Liver (tissue), 9 donors: ENCODE results near the gene CREG2. TPM values are rescaled to one million over a fixed set of nuclear protein-coding genes. Genes with fewer than 3 reads are reported as not detected.

ENCODE experiments used
- DNase-seq: peaks from one replicate; pipeline ENCODE4 v3.0.0-alpha.2; 2017; ENCODE audit warnings: low spot score
- H3K27ac ChIP-seq, 2 donors: one replicate each; pipeline ENCODE4 v1.7.0; 2013; ENCODE audit warnings: inconsistent platforms in 2 of 2, low read length in 2 of 2, control low read depth in 1 of 2, low read depth in 1 of 2, mild to moderate bottlenecking in 1 of 2
- H3K27me3 ChIP-seq, 4 donors: one replicate each; pipeline versions ENCODE4 v1.6.1 to v1.7.0; 2013; ENCODE audit warnings: low read length in 3 of 4, inconsistent platforms in 1 of 4, mild to moderate bottlenecking in 1 of 4, moderate library complexity in 1 of 4; ENCODE audit not compliant: control insufficient read depth in 4 of 4, insufficient read depth in 4 of 4
- H3K36me3 ChIP-seq, 4 donors: one replicate each; pipeline versions ENCODE4 v1.6.1 to v1.7.0; 2013; ENCODE audit warnings: low read length in 3 of 4, mild to moderate bottlenecking in 3 of 4, low read depth in 1 of 4, moderate library complexity in 1 of 4; ENCODE audit not compliant: control insufficient read depth in 4 of 4, insufficient read depth in 3 of 4
- H3K4me1 ChIP-seq, 4 donors: one replicate each; pipeline versions ENCODE4 v1.6.1 to v1.7.0; 2013; ENCODE audit warnings: low read length in 3 of 4, mild to moderate bottlenecking in 3 of 4, moderate library complexity in 1 of 4; ENCODE audit not compliant: control insufficient read depth in 4 of 4, insufficient read depth in 4 of 4
- H3K4me3 ChIP-seq, 3 donors: one replicate each; pipeline versions ENCODE4 v1.6.1 to v1.7.0; 2013; ENCODE audit warnings: low read length in 3 of 3, control low read depth in 1 of 3, low read depth in 1 of 3, mild to moderate bottlenecking in 1 of 3
- H3K9ac ChIP-seq, 2 donors: one replicate each; pipeline ENCODE4 v1.7.0; 2013; ENCODE audit warnings: low read length in 2 of 2, mild to moderate bottlenecking in 2 of 2, moderate library complexity in 2 of 2, control low read depth in 1 of 2, low read depth in 1 of 2
- H3K9me3 ChIP-seq, 4 donors: one replicate each; pipeline versions ENCODE4 v1.6.1 to v1.7.0; 2013; ENCODE audit warnings: low read length in 3 of 4; ENCODE audit not compliant: control insufficient read depth in 4 of 4
- EGR1 ChIP-seq, 2 donors: IDR thresholded peaks; 2 replicates each; pipeline ENCODE4 v1.6.1; 2016 to 2018; ENCODE audit warnings: antibody characterized with exemption in 2 of 2, low read depth in 2 of 2
- FOXA1 ChIP-seq: IDR thresholded peaks from 2 replicates; pipeline ENCODE4 v1.6.1; 2016; ENCODE audit warnings: antibody characterized with exemption
- FOXA2 ChIP-seq: IDR thresholded peaks from 2 replicates; pipeline ENCODE4 v1.6.1; 2016; ENCODE audit warnings: antibody characterized with exemption
- GABPA ChIP-seq, 2 donors: IDR thresholded peaks in 1 of 2; conservative IDR thresholded peaks in 1 of 2; 2 replicates each; pipeline ENCODE4 v1.6.1; 2016; ENCODE audit warnings: antibody characterized with exemption in 2 of 2, mild to moderate bottlenecking in 1 of 2, moderate library complexity in 1 of 2
- HNF4A ChIP-seq, 2 donors: conservative IDR thresholded peaks; 2 replicates each; pipeline ENCODE4 v1.6.1; 2016; ENCODE audit warnings: antibody characterized with exemption in 2 of 2, mild to moderate bottlenecking in 2 of 2
- HNF4G ChIP-seq: IDR thresholded peaks from 2 replicates; pipeline ENCODE4 v1.6.1; 2016; ENCODE audit warnings: antibody characterized with exemption
- JUND ChIP-seq, 2 donors: IDR thresholded peaks; 2 replicates each; pipeline ENCODE4 v1.6.1; 2016; ENCODE audit warnings: antibody characterized with exemption in 2 of 2
- NR2F2 ChIP-seq: IDR thresholded peaks from 2 replicates; pipeline ENCODE4 v1.6.1; 2016; ENCODE audit warnings: antibody characterized with exemption
- RAD21 ChIP-seq, 2 donors: IDR thresholded peaks; 2 replicates each; pipeline ENCODE4 v1.6.1; 2016; ENCODE audit warnings: antibody characterized with exemption in 2 of 2, mild to moderate bottlenecking in 2 of 2
- RXRA ChIP-seq, 2 donors: IDR thresholded peaks; 2 replicates each; pipeline ENCODE4 v1.6.1; 2017 to 2018; ENCODE audit warnings: antibody characterized with exemption in 2 of 2, mild to moderate bottlenecking in 1 of 2
- SP1 ChIP-seq: IDR thresholded peaks from 2 replicates; pipeline ENCODE4 v1.6.1; 2018; ENCODE audit warnings: antibody characterized with exemption, mild to moderate bottlenecking
- TAF1 ChIP-seq: conservative IDR thresholded peaks from 2 replicates; pipeline ENCODE4 v1.6.1; 2016; ENCODE audit warnings: antibody characterized with exemption, mild to moderate bottlenecking
- YY1 ChIP-seq: IDR thresholded peaks from 2 replicates; pipeline ENCODE4 v1.6.1; 2016; ENCODE audit warnings: antibody characterized with exemption, mild to moderate bottlenecking
- WGBS: extraction: QIAGEN DNeasy Blood & Tissue Kit; methylation state at CpG from one replicate; pipeline ENCODE4 v1.1.7; 2013; 5-methylcytosine and 5-hydroxymethylcytosine counted together
- polyA plus RNA-seq, 2 donors: library from polyadenylated mRNA; stranded (reverse) in 1 of 2; unstranded in 1 of 2; fragments of 200-250 nt in 1 of 2; fragments of >200 nt in 1 of 2; fragmentation: Nextera tagmentation in 1 of 2; extraction: Ambion mirVana in 1 of 2; gene quantifications; one replicate each; pipeline versions ENCODE4 v1.2.1 to v1.2.3, GENCODE V29; 2013 to 2015
- total RNA-seq, 2 donors: library from RNA; depleted of rRNA; stranded (reverse); fragments of >200 nt; gene quantifications; one replicate each; pipeline ENCODE4 v1.2.3, GENCODE V29; 2014
- TF ChIP-seq, protein P1 (sequence below): IDR thresholded peaks from 2 replicates; pipeline ENCODE4 v1.6.1; 2016; ENCODE audit warnings: antibody characterized with exemption, mild to moderate bottlenecking
- TF ChIP-seq, protein P2 (sequence below): IDR thresholded peaks from 2 replicates; pipeline ENCODE4 v1.6.1; 2016; ENCODE audit warnings: antibody characterized with exemption
- TF ChIP-seq, protein P3 (sequence below): IDR thresholded peaks from 2 replicates; pipeline ENCODE4 v1.6.1; 2016; ENCODE audit warnings: antibody characterized with exemption
- TF ChIP-seq, protein P4 (sequence below): fragments of 150-350 bp; IDR thresholded peaks from 2 replicates; pipeline ENCODE4 v1.5.1; 2017; ENCODE audit warnings: improper control_type of control experiment, low read depth, low read length; ENCODE audit not compliant: missing input control
- TF ChIP-seq, protein P5 (sequence below): IDR thresholded peaks from 2 replicates; pipeline ENCODE4 v1.6.1; 2016; ENCODE audit warnings: antibody characterized with exemption
- donor health status: healthy.
- donor health status: healthy.
- donor health status: healthy.
- donor health status: healthy.
- donor health status: healthy.

Gene CREG2
- total and polyA plus RNA-seq, 4 donors = 0.05 TPM; not detected in 3

DNA sequence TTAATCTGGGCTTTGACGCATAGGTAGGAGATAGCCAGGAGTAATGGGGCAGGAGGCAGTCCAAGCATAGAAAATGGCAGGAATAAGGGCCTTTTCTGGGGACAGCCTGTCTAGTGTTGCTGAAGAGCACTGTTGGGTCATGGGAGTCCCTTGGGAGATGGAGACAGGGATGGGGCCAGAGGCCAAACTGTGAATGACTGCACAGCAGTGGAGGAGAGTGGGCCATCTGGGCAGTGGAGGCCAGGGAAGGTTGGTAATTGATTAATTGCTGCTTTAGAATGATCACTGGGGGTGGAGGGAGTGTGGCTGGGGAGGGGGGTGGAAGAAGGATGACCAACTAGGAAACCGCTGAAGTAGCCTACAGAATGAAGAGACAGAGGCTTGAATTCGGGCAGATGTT lies 28.6 kb upstream of the CREG2 start:
- H3K27ac ChIP-seq = no peak overlapping the region
- WGBS = 96% methylated on average over 3 of the region's 3 CpGs
- no peak overlapping the region for H3K9ac ChIP-seq
- no peaks in the 10 kb centered on the region for H3K4me1 ChIP-seq
- no peaks in the 10 kb centered on the region for H3K36me3 ChIP-seq
- H3K9me3 ChIP-seq = no peaks in the 10 kb centered on the region
- TF ChIP-seq FOXA1 = no peak
- no peak for TF ChIP-seq FOXA2
- no peak for TF ChIP-seq RXRA (IDR thresholded peaks at IDR 0.05)
- TF ChIP-seq, protein P1, sequence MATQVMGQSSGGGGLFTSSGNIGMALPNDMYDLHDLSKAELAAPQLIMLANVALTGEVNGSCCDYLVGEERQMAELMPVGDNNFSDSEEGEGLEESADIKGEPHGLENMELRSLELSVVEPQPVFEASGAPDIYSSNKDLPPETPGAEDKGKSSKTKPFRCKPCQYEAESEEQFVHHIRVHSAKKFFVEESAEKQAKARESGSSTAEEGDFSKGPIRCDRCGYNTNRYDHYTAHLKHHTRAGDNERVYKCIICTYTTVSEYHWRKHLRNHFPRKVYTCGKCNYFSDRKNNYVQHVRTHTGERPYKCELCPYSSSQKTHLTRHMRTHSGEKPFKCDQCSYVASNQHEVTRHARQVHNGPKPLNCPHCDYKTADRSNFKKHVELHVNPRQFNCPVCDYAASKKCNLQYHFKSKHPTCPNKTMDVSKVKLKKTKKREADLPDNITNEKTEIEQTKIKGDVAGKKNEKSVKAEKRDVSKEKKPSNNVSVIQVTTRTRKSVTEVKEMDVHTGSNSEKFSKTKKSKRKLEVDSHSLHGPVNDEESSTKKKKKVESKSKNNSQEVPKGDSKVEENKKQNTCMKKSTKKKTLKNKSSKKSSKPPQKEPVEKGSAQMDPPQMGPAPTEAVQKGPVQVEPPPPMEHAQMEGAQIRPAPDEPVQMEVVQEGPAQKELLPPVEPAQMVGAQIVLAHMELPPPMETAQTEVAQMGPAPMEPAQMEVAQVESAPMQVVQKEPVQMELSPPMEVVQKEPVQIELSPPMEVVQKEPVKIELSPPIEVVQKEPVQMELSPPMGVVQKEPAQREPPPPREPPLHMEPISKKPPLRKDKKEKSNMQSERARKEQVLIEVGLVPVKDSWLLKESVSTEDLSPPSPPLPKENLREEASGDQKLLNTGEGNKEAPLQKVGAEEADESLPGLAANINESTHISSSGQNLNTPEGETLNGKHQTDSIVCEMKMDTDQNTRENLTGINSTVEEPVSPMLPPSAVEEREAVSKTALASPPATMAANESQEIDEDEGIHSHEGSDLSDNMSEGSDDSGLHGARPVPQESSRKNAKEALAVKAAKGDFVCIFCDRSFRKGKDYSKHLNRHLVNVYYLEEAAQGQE = no peak
- TF ChIP-seq, protein P2, sequence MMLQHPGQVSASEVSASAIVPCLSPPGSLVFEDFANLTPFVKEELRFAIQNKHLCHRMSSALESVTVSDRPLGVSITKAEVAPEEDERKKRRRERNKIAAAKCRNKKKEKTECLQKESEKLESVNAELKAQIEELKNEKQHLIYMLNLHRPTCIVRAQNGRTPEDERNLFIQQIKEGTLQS = no peak
- TF ChIP-seq RAD21 (IDR thresholded peaks at IDR 0.05) = no peak
- no peak for TF ChIP-seq EGR1 (IDR thresholded peaks at IDR 0.05; ENCODE audit: low read depth in 2 of 2)
- TF ChIP-seq HNF4A (conservative IDR thresholded peaks at IDR 0.05) = no peak
- TF ChIP-seq, protein P3, sequence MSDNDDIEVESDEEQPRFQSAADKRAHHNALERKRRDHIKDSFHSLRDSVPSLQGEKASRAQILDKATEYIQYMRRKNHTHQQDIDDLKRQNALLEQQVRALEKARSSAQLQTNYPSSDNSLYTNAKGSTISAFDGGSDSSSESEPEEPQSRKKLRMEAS = no peak
- TF ChIP-seq, protein P4, sequence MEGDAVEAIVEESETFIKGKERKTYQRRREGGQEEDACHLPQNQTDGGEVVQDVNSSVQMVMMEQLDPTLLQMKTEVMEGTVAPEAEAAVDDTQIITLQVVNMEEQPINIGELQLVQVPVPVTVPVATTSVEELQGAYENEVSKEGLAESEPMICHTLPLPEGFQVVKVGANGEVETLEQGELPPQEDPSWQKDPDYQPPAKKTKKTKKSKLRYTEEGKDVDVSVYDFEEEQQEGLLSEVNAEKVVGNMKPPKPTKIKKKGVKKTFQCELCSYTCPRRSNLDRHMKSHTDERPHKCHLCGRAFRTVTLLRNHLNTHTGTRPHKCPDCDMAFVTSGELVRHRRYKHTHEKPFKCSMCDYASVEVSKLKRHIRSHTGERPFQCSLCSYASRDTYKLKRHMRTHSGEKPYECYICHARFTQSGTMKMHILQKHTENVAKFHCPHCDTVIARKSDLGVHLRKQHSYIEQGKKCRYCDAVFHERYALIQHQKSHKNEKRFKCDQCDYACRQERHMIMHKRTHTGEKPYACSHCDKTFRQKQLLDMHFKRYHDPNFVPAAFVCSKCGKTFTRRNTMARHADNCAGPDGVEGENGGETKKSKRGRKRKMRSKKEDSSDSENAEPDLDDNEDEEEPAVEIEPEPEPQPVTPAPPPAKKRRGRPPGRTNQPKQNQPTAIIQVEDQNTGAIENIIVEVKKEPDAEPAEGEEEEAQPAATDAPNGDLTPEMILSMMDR = no peak
- TF ChIP-seq SP1 = no peak
- TF ChIP-seq TAF1 = no peak
- no peak for TF ChIP-seq YY1
- TF ChIP-seq GABPA (IDR thresholded peaks at IDR 0.05 in 1 of 2, conservative IDR thresholded peaks at IDR 0.05 in 1 of 2) = no peak
- TF ChIP-seq, protein P5, sequence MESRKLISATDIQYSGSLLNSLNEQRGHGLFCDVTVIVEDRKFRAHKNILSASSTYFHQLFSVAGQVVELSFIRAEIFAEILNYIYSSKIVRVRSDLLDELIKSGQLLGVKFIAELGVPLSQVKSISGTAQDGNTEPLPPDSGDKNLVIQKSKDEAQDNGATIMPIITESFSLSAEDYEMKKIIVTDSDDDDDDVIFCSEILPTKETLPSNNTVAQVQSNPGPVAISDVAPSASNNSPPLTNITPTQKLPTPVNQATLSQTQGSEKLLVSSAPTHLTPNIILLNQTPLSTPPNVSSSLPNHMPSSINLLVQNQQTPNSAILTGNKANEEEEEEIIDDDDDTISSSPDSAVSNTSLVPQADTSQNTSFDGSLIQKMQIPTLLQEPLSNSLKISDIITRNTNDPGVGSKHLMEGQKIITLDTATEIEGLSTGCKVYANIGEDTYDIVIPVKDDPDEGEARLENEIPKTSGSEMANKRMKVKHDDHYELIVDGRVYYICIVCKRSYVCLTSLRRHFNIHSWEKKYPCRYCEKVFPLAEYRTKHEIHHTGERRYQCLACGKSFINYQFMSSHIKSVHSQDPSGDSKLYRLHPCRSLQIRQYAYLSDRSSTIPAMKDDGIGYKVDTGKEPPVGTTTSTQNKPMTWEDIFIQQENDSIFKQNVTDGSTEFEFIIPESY = no peak
- no peak for TF ChIP-seq NR2F2
- no peak for TF ChIP-seq HNF4G
- no peak for TF ChIP-seq JUND (IDR thresholded peaks at IDR 0.05)
- no peak overlapping the region for H3K4me3 ChIP-seq
- DNase-seq = no peak
- no peaks in the 10 kb centered on the region for H3K27me3 ChIP-seq
